ENCODE measurements around the gene SMARCD1. TPM values are rescaled to one million over a fixed set of nuclear protein-coding genes. Genes with fewer than 3 reads are reported as not detected.

Gene SMARCD1
- total RNA-seq, 1 experiment from 2014 or later: 152 TPM

- intact Hi-C loops (cut with micrococcal nuclease; ENCODE audit: unreplicated experiment): no loop called here
- CTCF ChIA-PET: interaction anchor here (1.3 kb wide), 1 partner anchor 9 kb away, joined by 5 read pairs; no protein-coding TSS in a partner anchor
- H3K27me3 ChIP-seq (replicated peaks; ENCODE audit: insufficient read depth, low read depth, low read length, poor library complexity): peaks cover 4% of the 10 kb centered on the region
These were observed 24.0 kb upstream of the SMARCD1 start for GRCh38 chr12:50061171-50061570.

GRCh38 chr12:50061946-50062686, 23.0 kb upstream of the SMARCD1 start:
- H3K36me3 ChIP-seq (ENCODE audit: insufficient read depth, low read length, poor library complexity, severe bottlenecking): no peaks in the 10 kb centered on the region
- BruUV-seq (replicated peaks): no TSS peak
- ChIA-PET POLR2A (ENCODE audit: low non-redundant PET) (no interaction called here), CTCF (interaction anchor here (1.0 to 1.3 kb wide), 2 partner anchors 8 to 95 kb away, joined by 3 to 5 read pairs; no protein-coding TSS in a partner anchor)
- peaks cover under 1% of the 10 kb centered on the region for H3K4me1 ChIP-seq (ENCODE audit: insufficient read depth, low read length, poor library complexity, severe bottlenecking)
- H3K27me3 ChIP-seq (replicated peaks; ENCODE audit: insufficient read depth, low read depth, low read length, poor library complexity): no peaks in the 10 kb centered on the region
- H3K4me3 ChIP-seq (ENCODE audit: low read depth, low read length, poor library complexity, severe bottlenecking): no peak overlapping the region
- H3K9me3 ChIP-seq (ENCODE audit: low read depth, low read length, poor library complexity, severe bottlenecking): no peaks in the 10 kb centered on the region
- TF ChIP-seq CTCF (conservative IDR thresholded peaks at IDR 0.05; ENCODE audit: low read depth, low read length): no peak
- no peak for TF ChIP-seq EZH2 (IDR thresholded peaks at IDR 0.05; ENCODE audit: borderline replicate concordance, low read depth, low read length, poor library complexity, severe bottlenecking)
- intact Hi-C loops (cut with micrococcal nuclease; ENCODE audit: unreplicated experiment): no loop called here
- no peak overlapping the region for H3K27ac ChIP-seq (ENCODE audit: low read depth, low read length, poor library complexity, severe bottlenecking)
- DNase-seq (ENCODE audit: low spot score): no peak

More at GRCh38 chr12:50061171-50061570, 24.0 kb upstream of the SMARCD1 start:
- POLR2A ChIA-PET (ENCODE audit: low non-redundant PET): no interaction called here
- TF ChIP-seq EZH2 (IDR thresholded peaks at IDR 0.05; ENCODE audit: borderline replicate concordance, low read depth, low read length, poor library complexity, severe bottlenecking) (no peak), CTCF (conservative IDR thresholded peaks at IDR 0.05; ENCODE audit: low read depth, low read length) (no peak)
- Histone ChIP-seq H3K27ac (ENCODE audit: low read depth, low read length, poor library complexity, severe bottlenecking) (no peak overlapping the region), H3K36me3 (ENCODE audit: insufficient read depth, low read length, poor library complexity, severe bottlenecking) (no peaks in the 10 kb centered on the region), H3K9me3 (ENCODE audit: low read depth, low read length, poor library complexity, severe bottlenecking) (no peaks in the 10 kb centered on the region), H3K4me3 (ENCODE audit: low read depth, low read length, poor library complexity, severe bottlenecking) (no peak overlapping the region), H3K4me1 (ENCODE audit: insufficient read depth, low read length, poor library complexity, severe bottlenecking) (peaks cover 10% of the 10 kb centered on the region)
- no peak for DNase-seq (ENCODE audit: low spot score)
- BruUV-seq (replicated peaks): no TSS peak

GRCh38 chr12:50062728-50063460, 22.2 kb upstream of the SMARCD1 start:
- intact Hi-C loops (cut with micrococcal nuclease; ENCODE audit: unreplicated experiment): no loop called here
- CTCF ChIA-PET: interaction anchor here (1.0 kb wide), 1 partner anchor 96 kb away, joined by 3 read pairs; no protein-coding TSS in a partner anchor
- Histone ChIP-seq H3K27me3 (replicated peaks; ENCODE audit: insufficient read depth, low read depth, low read length, poor library complexity) (no peaks in the 10 kb centered on the region), H3K36me3 (ENCODE audit: insufficient read depth, low read length, poor library complexity, severe bottlenecking) (no peaks in the 10 kb centered on the region), H3K27ac (ENCODE audit: low read depth, low read length, poor library complexity, severe bottlenecking) (no peak overlapping the region), H3K4me1 (ENCODE audit: insufficient read depth, low read length, poor library complexity, severe bottlenecking) (no peaks in the 10 kb centered on the region), H3K4me3 (ENCODE audit: low read depth, low read length, poor library complexity, severe bottlenecking) (no peak overlapping the region), H3K9me3 (ENCODE audit: low read depth, low read length, poor library complexity, severe bottlenecking) (no peaks in the 10 kb centered on the region)
- no peak for DNase-seq (ENCODE audit: low spot score)
- no peak for TF ChIP-seq EZH2 (IDR thresholded peaks at IDR 0.05; ENCODE audit: borderline replicate concordance, low read depth, low read length, poor library complexity, severe bottlenecking)
- TF ChIP-seq CTCF (conservative IDR thresholded peaks at IDR 0.05; ENCODE audit: low read depth, low read length): no peak
- POLR2A ChIA-PET (ENCODE audit: low non-redundant PET): no interaction called here
- BruUV-seq (replicated peaks): no TSS peak

All from A673 (cell line).